Astrocyte (in vitro differentiated cells and primary cell): ENCODE results near the gene ZNF414. TPM values are rescaled to one million over a fixed set of nuclear protein-coding genes. Genes with fewer than 3 reads are reported as not detected.

Experiments
- DNase-seq: peaks from one replicate; pipeline ENCODE4 v3.0.0-alpha.2; 2010; ENCODE audit warnings: low read depth
- FAIRE-seq: peaks from 2 replicates; lab custom pipeline; 2011; peaks lifted over from hg19 to GRCh38; lab: Jason Lieb, UNC
- H2AFZ ChIP-seq: 2 replicates; pipeline ENCODE4 v1.6.0; 2012; ENCODE audit warnings: low read depth, low read length, inconsistent platforms
- H3K27ac ChIP-seq: 2 replicates; pipeline ENCODE4 v1.5.1; 2011; ENCODE audit warnings: low read depth, low read length, inconsistent platforms
- H3K27me3 ChIP-seq: 2 replicates; pipeline ENCODE4 v1.6.0; 2011; ENCODE audit warnings: low read length, inconsistent platforms; ENCODE audit not compliant: insufficient read depth
- H3K36me3 ChIP-seq: 2 replicates; pipeline ENCODE4 v1.5.1; 2011; ENCODE audit warnings: low read length, inconsistent platforms; ENCODE audit not compliant: insufficient read depth
- H3K4me1 ChIP-seq: 2 replicates; pipeline ENCODE4 v1.5.1; 2011; ENCODE audit warnings: low read length, inconsistent platforms; ENCODE audit not compliant: insufficient read depth
- H3K4me2 ChIP-seq: 2 replicates; pipeline ENCODE4 v1.6.0; 2012; ENCODE audit warnings: low read length, inconsistent platforms
- H3K4me3 ChIP-seq: 2 replicates; pipeline ENCODE4 v1.5.1; 2011; ENCODE audit warnings: low read depth, mild to moderate bottlenecking, low read length, inconsistent platforms; ENCODE audit not compliant: insufficient read depth
- H3K79me2 ChIP-seq: 2 replicates; pipeline ENCODE4 v1.6.0; 2012; ENCODE audit warnings: mild to moderate bottlenecking, low read length, inconsistent platforms; ENCODE audit not compliant: insufficient read depth
- H3K9ac ChIP-seq: 2 replicates; pipeline ENCODE4 v1.6.0; 2012; ENCODE audit warnings: mild to moderate bottlenecking, low read length, inconsistent platforms
- H3K9me3 ChIP-seq: 2 replicates; pipeline ENCODE4 v1.5.1; 2012; ENCODE audit warnings: low read depth, mild to moderate bottlenecking, low read length, inconsistent platforms; ENCODE audit not compliant: insufficient read depth
- H4K20me1 ChIP-seq: 2 replicates; pipeline ENCODE4 v1.6.0; 2012; ENCODE audit warnings: low read length, inconsistent platforms; ENCODE audit not compliant: insufficient read depth
- H3K27ac Mint-ChIP-seq: one replicate; pipeline ENCODE4 v1.8.0; 2021; ENCODE audit warnings: mild to moderate bottlenecking, mixed read lengths; ENCODE audit not compliant: unreplicated experiment
- H3K27me3 Mint-ChIP-seq: one replicate; pipeline ENCODE4 v1.8.0; 2021; ENCODE audit warnings: low read depth, mixed read lengths; ENCODE audit not compliant: unreplicated experiment
- H3K36me3 Mint-ChIP-seq: one replicate; pipeline ENCODE4 v1.8.0; 2021; ENCODE audit warnings: low read depth, mixed read lengths; ENCODE audit not compliant: unreplicated experiment
- H3K4me1 Mint-ChIP-seq: one replicate; pipeline ENCODE4 v1.8.0; 2021; ENCODE audit warnings: low read depth, mixed read lengths; ENCODE audit not compliant: unreplicated experiment
- H3K4me3 Mint-ChIP-seq: one replicate; pipeline ENCODE4 v1.8.0; 2021; ENCODE audit warnings: mild to moderate bottlenecking, moderate library complexity, mixed read lengths; ENCODE audit not compliant: unreplicated experiment
- H3K9me3 Mint-ChIP-seq: one replicate; pipeline ENCODE4 v1.8.0; 2021; ENCODE audit warnings: mild to moderate bottlenecking, mixed read lengths; ENCODE audit not compliant: unreplicated experiment
- CTCF ChIP-seq: IDR thresholded peaks from 2 replicates; pipeline ENCODE4 v1.5.1; 2011; ENCODE audit warnings: low read depth, mild to moderate bottlenecking, inconsistent platforms, low read length, moderate library complexity; ENCODE audit not compliant: insufficient read depth
- EZH2 ChIP-seq: IDR thresholded peaks from 2 replicates; pipeline ENCODE4 v1.6.1; 2012; ENCODE audit warnings: mild to moderate bottlenecking, low read length, inconsistent platforms; ENCODE audit not compliant: insufficient read depth
- total RNA-seq: library from RNA; stranded (reverse); gene quantifications from 2 replicates; pipeline ENCODE4 v1.2.1, GENCODE V29; 2021

The ZNF414 gene
- total RNA-seq, 1 donor from 2014 or later: 17.2 TPM

GRCh38 chr19:8490873-8491272, 23.1 kb downstream of the ZNF414 start:
- Mint-ChIP-seq H3K27ac (no peak overlapping the region), H3K27me3 (peaks cover 2% of the 10 kb centered on the region), H3K36me3 (peaks cover 24% of the 10 kb centered on the region), H3K4me1 (no peaks in the 10 kb centered on the region), H3K4me3 (no peak overlapping the region), H3K9me3 (no peaks in the 10 kb centered on the region)
- FAIRE-seq: no peak
- Histone ChIP-seq H3K79me2 (peaks cover 2% of the 10 kb centered on the region), H3K9ac (no peak overlapping the region), H3K27me3 (no peaks in the 10 kb centered on the region), H3K36me3 (peaks cover 13% of the 10 kb centered on the region), H3K4me2 (no peak overlapping the region), H3K9me3 (no peaks in the 10 kb centered on the region), H3K4me1 (no peaks in the 10 kb centered on the region), H3K27ac (no peak overlapping the region), H3K4me3 (no peak overlapping the region), H2AFZ (no peak overlapping the region), H4K20me1 (peaks cover 35% of the 10 kb centered on the region)
- no peak for DNase-seq
- no peak for TF ChIP-seq EZH2
- TF ChIP-seq CTCF: no peak

GRCh38 chr19:8490395-8490760, 23.6 kb downstream of the ZNF414 start:
- H3K36me3 ChIP-seq: peaks cover 13% of the 10 kb centered on the region
- no peaks in the 10 kb centered on the region for H3K4me1 ChIP-seq
- TF ChIP-seq CTCF: no peak
- no peak for TF ChIP-seq EZH2
- no peaks in the 10 kb centered on the region for H3K9me3 Mint-ChIP-seq
- H4K20me1 ChIP-seq: peaks cover 40% of the 10 kb centered on the region
- H3K27ac ChIP-seq: no peak overlapping the region
- H3K27me3 ChIP-seq: no peaks in the 10 kb centered on the region
- FAIRE-seq (no peak), DNase-seq (no peak)
- H3K4me3 ChIP-seq: no peak overlapping the region
- H3K4me1 Mint-ChIP-seq: no peaks in the 10 kb centered on the region
- no peak overlapping the region for H3K27ac Mint-ChIP-seq
- H3K9ac ChIP-seq: no peak overlapping the region
- H3K9me3 ChIP-seq: no peaks in the 10 kb centered on the region
- H3K36me3 Mint-ChIP-seq: peaks cover 22% of the 10 kb centered on the region
- no peak overlapping the region for H3K4me2 ChIP-seq
- H3K79me2 ChIP-seq: peaks cover 7% of the 10 kb centered on the region
- H3K27me3 Mint-ChIP-seq: peaks cover 2% of the 10 kb centered on the region
- no peak overlapping the region for H3K4me3 Mint-ChIP-seq
- no peak overlapping the region for H2AFZ ChIP-seq

- H3K4me3 Mint-ChIP-seq: no peak overlapping the region
- DNase-seq: no peak
- H3K27ac ChIP-seq: no peak overlapping the region
- no peaks in the 10 kb centered on the region for H3K27me3 ChIP-seq
- peaks cover 11% of the 10 kb centered on the region for H3K79me2 ChIP-seq
- peaks cover 19% of the 10 kb centered on the region for H3K36me3 ChIP-seq
- H4K20me1 ChIP-seq: peaks cover 46% of the 10 kb centered on the region
- TF ChIP-seq CTCF (no peak), EZH2 (no peak)
- no peaks in the 10 kb centered on the region for H3K9me3 ChIP-seq
- H3K9ac ChIP-seq: no peak overlapping the region
- H3K4me3 ChIP-seq: no peak overlapping the region
- no peaks in the 10 kb centered on the region for H3K4me1 ChIP-seq
- peaks cover 2% of the 10 kb centered on the region for H3K27me3 Mint-ChIP-seq
- no peak overlapping the region for H3K4me2 ChIP-seq
- no peak overlapping the region for H2AFZ ChIP-seq
- no peaks in the 10 kb centered on the region for H3K9me3 Mint-ChIP-seq
- no peak overlapping the region for H3K27ac Mint-ChIP-seq
- FAIRE-seq: no peak
- H3K36me3 Mint-ChIP-seq: peaks cover 22% of the 10 kb centered on the region
- H3K4me1 Mint-ChIP-seq: no peaks in the 10 kb centered on the region
Observed at GRCh38 chr19:8489561-8490394, 24.2 kb downstream of the ZNF414 start.
